Mammary epithelial cell (primary cell): ENCODE measurements around the gene SOX10.

Experiments used
- EZH2 ChIP-seq: IDR thresholded peaks from 2 replicates; pipeline ENCODE4 v1.6.1; 2012; ENCODE audit warnings: low read length, inconsistent platforms, borderline replicate concordance
- TF ChIP-seq, protein P1 (sequence below), 2 donors: IDR thresholded peaks in 1 of 2; conservative IDR thresholded peaks in 1 of 2; 2 replicates each; pipeline ENCODE4 v1.5.1; 2011 to 2012; ENCODE audit warnings: inconsistent platforms in 2 of 2, low read length in 2 of 2, mild to moderate bottlenecking in 2 of 2, control low read depth in 1 of 2, low read depth in 1 of 2; ENCODE audit not compliant: insufficient read depth in 1 of 2; ENCODE audit errors: extremely low read depth in 1 of 2

DNA sequence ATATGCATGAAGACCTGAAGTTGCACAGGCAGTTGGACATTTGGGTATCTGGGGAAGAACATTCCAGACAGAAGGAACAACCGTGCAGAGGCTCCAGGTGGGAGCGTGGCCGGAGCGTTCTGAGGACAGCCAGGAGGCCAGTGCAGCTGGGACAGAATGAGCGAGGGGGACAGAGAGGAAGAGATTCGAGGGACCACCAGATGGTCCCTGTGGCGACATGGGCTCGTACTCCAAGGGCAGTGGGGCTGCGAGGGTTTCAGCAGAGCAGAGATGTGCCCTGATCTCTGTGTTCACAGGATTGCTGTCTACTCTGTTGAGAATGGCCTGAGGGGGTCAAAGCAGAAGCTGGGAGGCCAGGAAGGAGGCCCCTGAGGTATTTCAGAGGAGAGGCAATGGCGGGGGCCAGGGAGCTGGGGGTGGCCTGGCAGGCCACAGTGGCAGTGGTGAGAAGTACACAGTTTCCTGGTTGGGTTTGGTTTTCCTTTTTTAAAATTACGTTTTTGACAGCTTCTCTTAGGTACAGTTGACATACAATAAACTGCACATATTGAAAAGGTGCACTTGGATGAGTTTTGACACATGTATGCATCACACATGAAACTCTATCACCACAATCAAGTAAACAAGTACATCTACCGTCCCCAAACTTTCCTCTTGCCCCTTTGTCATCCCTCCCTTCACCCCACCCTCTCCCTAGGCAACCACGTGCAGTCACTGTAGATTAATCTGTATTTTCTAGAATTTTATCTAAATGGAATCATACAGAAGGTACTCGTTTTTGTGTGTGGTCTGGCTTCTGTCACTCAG is 24.8 kb upstream of the SOX10 start:
- TF ChIP-seq, protein P1, sequence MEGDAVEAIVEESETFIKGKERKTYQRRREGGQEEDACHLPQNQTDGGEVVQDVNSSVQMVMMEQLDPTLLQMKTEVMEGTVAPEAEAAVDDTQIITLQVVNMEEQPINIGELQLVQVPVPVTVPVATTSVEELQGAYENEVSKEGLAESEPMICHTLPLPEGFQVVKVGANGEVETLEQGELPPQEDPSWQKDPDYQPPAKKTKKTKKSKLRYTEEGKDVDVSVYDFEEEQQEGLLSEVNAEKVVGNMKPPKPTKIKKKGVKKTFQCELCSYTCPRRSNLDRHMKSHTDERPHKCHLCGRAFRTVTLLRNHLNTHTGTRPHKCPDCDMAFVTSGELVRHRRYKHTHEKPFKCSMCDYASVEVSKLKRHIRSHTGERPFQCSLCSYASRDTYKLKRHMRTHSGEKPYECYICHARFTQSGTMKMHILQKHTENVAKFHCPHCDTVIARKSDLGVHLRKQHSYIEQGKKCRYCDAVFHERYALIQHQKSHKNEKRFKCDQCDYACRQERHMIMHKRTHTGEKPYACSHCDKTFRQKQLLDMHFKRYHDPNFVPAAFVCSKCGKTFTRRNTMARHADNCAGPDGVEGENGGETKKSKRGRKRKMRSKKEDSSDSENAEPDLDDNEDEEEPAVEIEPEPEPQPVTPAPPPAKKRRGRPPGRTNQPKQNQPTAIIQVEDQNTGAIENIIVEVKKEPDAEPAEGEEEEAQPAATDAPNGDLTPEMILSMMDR (conservative IDR thresholded peaks at IDR 0.05 in 1 of 2, IDR thresholded peaks at IDR 0.05 in 1 of 2; ENCODE audit: extremely low read depth in 1 of 2, insufficient read depth in 1 of 2, low read depth in 1 of 2, low read length in 2 of 2): no peak
- TF ChIP-seq EZH2: no peak
